RWPE2 (cell line): ENCODE measurements around the gene NOL11.
"Not testable (repeated sequence)": the region's sequence is repeated elsewhere in the genome, so short reads cannot be mapped to it uniquely, and the experiment has no call there.

ENCODE experiments used
- ATAC-seq: fragments of 200-7000 bp; cut with Tn5 transposase; 3 replicates; pipeline ENCODE4 v1.9.1; 2021; ENCODE audit warnings: low read depth
- DNase-seq: peaks from one replicate; pipeline ENCODE4 v3.0.0-alpha.2; 2020; ENCODE audit warnings: low spot score
- H3K27ac ChIP-seq: fragments of 450-650 bp; 2 replicates; pipeline ENCODE4 v1.5.1; 2017; ENCODE audit warnings: mild to moderate bottlenecking; ENCODE audit not compliant: poor library complexity, severe bottlenecking
- H3K27me3 ChIP-seq: fragments of 250-450 bp; sonication (Bioruptor Pico); 2 replicates; pipeline ENCODE4 v1.5.1; 2021; ENCODE audit warnings: mild to moderate bottlenecking, moderate library complexity; ENCODE audit not compliant: insufficient read depth, poor library complexity, severe bottlenecking
- H3K36me3 ChIP-seq: fragments of 250-450 bp; sonication (Bioruptor Pico); 2 replicates; pipeline ENCODE4 v1.5.1; 2020; ENCODE audit warnings: low read depth, mild to moderate bottlenecking, moderate library complexity
- H3K4me1 ChIP-seq: fragments of 250-450 bp; sonication (Bioruptor Pico); 2 replicates; pipeline ENCODE4 v1.5.1; 2021; ENCODE audit warnings: mild to moderate bottlenecking, moderate library complexity; ENCODE audit not compliant: insufficient read depth, poor library complexity, severe bottlenecking
- H3K4me3 ChIP-seq: fragments of 250-450 bp; sonication (Bioruptor Pico); 2 replicates; pipeline ENCODE4 v1.5.1; 2021; ENCODE audit warnings: mild to moderate bottlenecking, moderate library complexity; ENCODE audit not compliant: severe bottlenecking
- H3K9me3 ChIP-seq: fragments of 250-450 bp; sonication (Bioruptor Pico); 2 replicates; pipeline ENCODE4 v1.5.1; 2021; ENCODE audit warnings: mild to moderate bottlenecking, moderate library complexity; ENCODE audit not compliant: severe bottlenecking
- TF ChIP-seq, protein P1 (sequence below): fragments of 450-650 bp; IDR thresholded peaks from one replicate; pipeline ENCODE4 v1.5.1; 2017; ENCODE audit warnings: mild to moderate bottlenecking, moderate library complexity; ENCODE audit not compliant: poor library complexity, severe bottlenecking

NOL11 gene

DNA sequence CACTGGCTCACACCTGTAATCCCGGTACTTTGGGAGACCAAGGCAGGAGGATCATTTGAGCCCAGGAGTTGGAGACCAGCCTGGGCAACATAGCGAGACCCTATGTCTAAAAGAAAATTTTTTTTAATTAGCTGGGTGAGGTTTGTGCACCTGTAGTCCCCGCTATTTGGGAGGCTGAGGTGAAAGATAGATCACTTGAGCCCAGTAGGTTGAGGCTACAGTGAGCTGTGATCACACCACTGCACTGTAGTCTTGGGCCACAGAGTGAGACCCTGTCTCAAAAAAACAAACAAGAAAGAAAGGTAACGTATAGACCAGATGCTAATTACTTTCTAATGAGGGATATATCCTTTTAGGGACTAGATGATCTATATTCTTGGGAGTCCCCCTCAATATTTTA is 8.1 kb downstream of the NOL11 start:
- Histone ChIP-seq H3K4me1 (no peaks in the 10 kb centered on the region), H3K27me3 (no peaks in the 10 kb centered on the region), H3K36me3 (peaks cover 97% of the 10 kb centered on the region), H3K9me3 (no peaks in the 10 kb centered on the region), H3K4me3 (no peak overlapping the region), H3K27ac (no peak overlapping the region)
- ATAC-seq (no peak), DNase-seq (no peak)
- TF ChIP-seq, protein P1, sequence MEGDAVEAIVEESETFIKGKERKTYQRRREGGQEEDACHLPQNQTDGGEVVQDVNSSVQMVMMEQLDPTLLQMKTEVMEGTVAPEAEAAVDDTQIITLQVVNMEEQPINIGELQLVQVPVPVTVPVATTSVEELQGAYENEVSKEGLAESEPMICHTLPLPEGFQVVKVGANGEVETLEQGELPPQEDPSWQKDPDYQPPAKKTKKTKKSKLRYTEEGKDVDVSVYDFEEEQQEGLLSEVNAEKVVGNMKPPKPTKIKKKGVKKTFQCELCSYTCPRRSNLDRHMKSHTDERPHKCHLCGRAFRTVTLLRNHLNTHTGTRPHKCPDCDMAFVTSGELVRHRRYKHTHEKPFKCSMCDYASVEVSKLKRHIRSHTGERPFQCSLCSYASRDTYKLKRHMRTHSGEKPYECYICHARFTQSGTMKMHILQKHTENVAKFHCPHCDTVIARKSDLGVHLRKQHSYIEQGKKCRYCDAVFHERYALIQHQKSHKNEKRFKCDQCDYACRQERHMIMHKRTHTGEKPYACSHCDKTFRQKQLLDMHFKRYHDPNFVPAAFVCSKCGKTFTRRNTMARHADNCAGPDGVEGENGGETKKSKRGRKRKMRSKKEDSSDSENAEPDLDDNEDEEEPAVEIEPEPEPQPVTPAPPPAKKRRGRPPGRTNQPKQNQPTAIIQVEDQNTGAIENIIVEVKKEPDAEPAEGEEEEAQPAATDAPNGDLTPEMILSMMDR: no peak

DNA sequence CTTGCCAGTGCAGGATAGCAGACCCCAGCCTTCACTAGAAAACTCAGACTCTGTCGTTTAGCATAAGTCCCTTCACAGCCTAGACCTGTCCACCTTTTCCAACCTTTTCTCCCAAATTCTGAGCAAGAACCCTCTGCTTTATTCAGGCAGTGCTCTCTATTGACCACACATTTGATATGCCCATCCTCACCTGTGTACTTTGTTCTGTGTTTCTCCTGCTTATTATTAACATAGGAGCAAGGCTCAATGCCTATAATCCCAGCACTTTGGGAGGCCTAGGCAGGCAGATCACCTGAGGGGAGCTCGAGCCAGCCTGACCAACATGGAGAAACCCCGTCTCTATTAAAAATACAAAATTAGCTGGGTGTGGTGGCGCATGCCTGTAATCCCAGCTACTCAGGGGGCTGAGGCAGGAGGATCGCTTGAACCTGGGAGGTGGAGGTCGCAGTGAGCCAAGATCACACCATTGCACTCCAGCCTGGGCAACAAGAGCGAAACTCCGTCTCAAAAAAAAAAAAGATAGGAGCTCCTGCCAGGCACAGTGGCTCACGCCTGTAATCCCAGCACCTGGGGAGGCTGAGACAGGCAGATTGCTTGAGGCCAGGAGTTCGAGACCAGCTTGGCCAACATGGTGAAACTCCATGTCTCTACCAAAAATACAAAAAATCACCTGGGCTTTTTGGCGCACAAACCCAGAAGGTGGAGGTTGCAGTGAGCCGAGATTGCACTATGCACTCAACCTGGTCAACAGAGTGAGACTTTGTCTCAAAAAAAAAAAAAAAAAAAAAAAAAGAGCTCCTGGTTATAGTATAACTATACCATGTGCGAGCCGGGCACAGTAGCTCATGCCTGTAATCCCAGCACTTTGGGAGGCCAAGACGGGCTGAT is 9.7 kb downstream of the NOL11 start:
- not testable (repeated sequence) for H3K27ac ChIP-seq, ATAC-seq, DNase-seq, H3K27me3 ChIP-seq, H3K4me1 ChIP-seq, H3K9me3 ChIP-seq, H3K4me3 ChIP-seq
- H3K36me3 ChIP-seq: peaks cover 94% of the 10 kb centered on the region

DNA sequence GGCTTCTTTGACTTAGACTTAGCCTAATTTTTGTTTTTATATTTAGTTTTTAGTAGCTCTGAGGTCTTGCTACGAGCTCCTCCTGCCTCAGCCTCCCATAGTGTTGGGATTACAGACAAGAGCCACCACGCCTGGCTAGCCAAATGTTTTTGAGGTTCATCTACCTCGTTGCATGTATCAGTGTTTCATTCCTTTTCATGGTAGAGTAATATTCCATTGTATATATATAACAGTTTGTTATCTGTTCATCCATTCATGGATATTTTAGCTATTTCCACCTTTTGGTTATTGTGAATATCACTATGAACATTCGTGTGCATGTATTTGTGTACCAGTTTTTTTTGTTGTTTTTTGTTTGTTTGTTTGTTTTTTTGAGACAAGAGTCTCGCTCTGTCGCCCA is 12.2 kb downstream of the NOL11 start:
- ATAC-seq (no peak), DNase-seq (no peak)
- Histone ChIP-seq H3K4me1 (no peaks in the 10 kb centered on the region), H3K27ac (no peak overlapping the region), H3K9me3 (no peaks in the 10 kb centered on the region), H3K4me3 (no peak overlapping the region), H3K36me3 (peaks cover 96% of the 10 kb centered on the region), H3K27me3 (no peaks in the 10 kb centered on the region)
- TF ChIP-seq, protein P1: no peak

DNA sequence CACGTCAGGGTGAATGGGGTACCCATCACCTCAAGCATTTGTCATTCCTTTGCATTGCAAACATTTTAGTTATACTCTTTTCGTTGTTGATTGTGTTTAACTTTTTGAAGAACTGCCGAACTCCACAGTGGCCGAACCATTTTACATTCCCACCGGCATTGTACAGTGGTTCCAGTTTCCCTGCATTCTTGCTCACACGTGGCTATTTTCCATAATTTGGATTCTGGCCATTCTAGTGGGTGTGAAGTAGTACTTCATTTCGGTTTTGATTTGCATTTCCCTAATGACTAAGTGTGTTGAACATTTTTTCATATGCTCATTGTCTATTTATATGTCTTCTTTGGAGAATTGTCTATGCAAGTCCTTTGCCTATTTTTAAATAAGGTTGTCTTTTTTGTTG is 13.0 kb downstream of the NOL11 start:
- Histone ChIP-seq H3K36me3 (peaks cover 96% of the 10 kb centered on the region), H3K4me1 (no peaks in the 10 kb centered on the region), H3K27ac (no peak overlapping the region), H3K4me3 (no peak overlapping the region), H3K9me3 (no peaks in the 10 kb centered on the region), H3K27me3 (no peaks in the 10 kb centered on the region)
- TF ChIP-seq, protein P1: no peak
- DNase-seq (no peak), ATAC-seq (no peak)

DNA sequence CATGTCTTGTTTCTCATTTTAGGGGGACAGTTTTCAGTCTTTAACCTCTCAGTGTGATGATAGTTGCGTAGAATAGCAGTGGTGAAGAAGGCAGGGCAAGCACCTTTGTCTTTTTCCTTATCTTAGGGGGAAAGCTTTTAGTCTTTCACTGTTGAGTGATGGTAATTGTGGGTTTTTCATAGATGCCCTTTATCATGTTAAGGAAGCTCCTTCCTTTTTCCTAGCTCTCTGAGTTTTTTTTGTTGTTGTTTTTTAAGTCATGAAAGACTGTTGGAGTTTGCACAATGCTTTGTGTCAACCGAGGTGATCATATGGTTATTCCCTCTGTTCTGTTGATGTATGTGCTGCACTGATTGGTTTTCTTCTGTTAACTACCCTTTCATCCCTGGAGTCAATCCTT is 15.7 kb downstream of the NOL11 start:
- no peak overlapping the region for H3K4me3 ChIP-seq
- no peak overlapping the region for H3K27ac ChIP-seq
- H3K36me3 ChIP-seq: peaks cover 96% of the 10 kb centered on the region
- H3K9me3 ChIP-seq: no peaks in the 10 kb centered on the region
- no peaks in the 10 kb centered on the region for H3K27me3 ChIP-seq
- DNase-seq: no peak
- no peak for ATAC-seq
- TF ChIP-seq, protein P1: no peak
- no peaks in the 10 kb centered on the region for H3K4me1 ChIP-seq
